22Rv1 (cell line): ENCODE data around the gene FCHO2.

ENCODE experiments used
- H3K27ac ChIP-seq: fragments of 450-650 bp; 2 replicates; pipeline ENCODE4 v1.5.1; 2017
- ZFX ChIP-seq: fragments of 450-650 bp; IDR thresholded peaks from 2 replicates; pipeline ENCODE4 v1.6.1; 2017; ENCODE audit warnings: antibody characterized with exemption, borderline replicate concordance
- TF ChIP-seq, protein P1 (sequence below): fragments of 450-650 bp; IDR thresholded peaks from 2 replicates; pipeline ENCODE4 v1.5.1; 2017; ENCODE audit warnings: mild to moderate bottlenecking

The FCHO2 gene

DNA sequence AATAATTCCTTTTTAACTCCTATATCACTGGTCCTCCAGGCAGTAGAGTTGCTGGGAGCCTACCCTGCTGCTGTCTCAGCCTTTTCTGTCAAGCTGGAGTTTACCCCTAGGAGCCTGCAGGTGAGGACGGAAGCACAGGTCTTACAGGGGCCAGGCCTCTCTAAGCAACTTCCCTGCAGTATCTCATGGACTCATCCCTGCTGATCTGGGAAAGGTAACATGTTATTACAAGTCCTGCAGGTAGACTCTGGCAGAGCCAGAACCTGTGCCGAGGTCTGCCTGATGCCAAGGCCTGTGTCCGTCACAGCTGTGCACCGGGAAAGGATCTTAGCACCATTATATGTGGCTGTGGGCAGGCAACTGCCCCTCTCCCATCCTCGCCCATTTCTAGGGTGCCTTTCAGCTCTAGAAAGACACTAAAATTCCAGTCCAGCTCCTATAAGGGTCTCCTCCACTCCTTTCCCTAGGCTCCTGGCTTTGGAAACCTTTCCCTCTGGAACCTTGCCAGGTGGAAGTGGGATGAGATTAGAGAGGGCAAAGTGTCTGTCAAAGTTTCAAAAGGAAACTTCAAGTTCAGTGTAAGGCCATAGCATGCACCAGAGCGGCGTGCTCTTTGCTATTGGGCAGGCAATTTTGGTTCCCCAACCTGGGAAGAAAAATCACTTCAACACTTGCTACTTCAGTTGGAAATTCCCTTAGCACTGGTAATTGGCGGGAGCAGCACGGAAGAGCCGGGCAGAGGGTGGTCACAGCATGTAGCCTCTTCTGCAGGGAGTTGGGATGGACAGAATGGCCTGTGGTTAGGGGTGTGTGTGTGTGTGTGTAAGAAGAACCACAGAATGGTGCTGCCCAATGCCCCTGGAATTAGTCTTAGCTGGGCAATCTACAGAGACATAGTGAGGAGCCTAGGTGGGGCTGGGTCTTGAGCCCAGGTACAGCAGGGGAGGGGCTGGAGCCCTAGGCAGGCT is 182.0 kb downstream of the FCHO2 start:
- no peak overlapping the region for H3K27ac ChIP-seq
- no peak for TF ChIP-seq ZFX
- TF ChIP-seq, protein P1, sequence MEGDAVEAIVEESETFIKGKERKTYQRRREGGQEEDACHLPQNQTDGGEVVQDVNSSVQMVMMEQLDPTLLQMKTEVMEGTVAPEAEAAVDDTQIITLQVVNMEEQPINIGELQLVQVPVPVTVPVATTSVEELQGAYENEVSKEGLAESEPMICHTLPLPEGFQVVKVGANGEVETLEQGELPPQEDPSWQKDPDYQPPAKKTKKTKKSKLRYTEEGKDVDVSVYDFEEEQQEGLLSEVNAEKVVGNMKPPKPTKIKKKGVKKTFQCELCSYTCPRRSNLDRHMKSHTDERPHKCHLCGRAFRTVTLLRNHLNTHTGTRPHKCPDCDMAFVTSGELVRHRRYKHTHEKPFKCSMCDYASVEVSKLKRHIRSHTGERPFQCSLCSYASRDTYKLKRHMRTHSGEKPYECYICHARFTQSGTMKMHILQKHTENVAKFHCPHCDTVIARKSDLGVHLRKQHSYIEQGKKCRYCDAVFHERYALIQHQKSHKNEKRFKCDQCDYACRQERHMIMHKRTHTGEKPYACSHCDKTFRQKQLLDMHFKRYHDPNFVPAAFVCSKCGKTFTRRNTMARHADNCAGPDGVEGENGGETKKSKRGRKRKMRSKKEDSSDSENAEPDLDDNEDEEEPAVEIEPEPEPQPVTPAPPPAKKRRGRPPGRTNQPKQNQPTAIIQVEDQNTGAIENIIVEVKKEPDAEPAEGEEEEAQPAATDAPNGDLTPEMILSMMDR, result no peak

DNA sequence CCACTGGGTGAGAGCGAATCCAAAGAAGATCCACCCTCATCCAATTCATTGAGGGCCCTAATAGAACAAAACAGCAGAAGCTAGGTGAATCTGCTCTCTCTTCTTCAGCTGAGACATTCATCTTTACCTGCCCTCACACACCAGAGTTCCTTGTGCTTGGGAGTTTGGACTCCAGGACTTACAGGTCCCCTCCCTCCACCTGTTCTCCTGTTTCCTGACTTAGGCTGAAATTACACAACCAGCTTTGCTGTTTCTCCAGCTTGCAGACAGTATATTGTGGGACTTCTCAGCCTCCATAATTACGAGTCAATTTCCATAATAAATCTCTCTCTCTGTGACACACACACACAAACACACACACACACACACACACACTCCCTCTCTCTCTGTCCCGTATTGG is 183.6 kb downstream of the FCHO2 start:
- TF ChIP-seq, protein P1, result no peak
- no peak for TF ChIP-seq ZFX
- H3K27ac ChIP-seq, result no peak overlapping the region
